Smooth muscle cell (in vitro differentiated cells): ENCODE results near the gene SART1. TPM values are rescaled to one million over a fixed set of nuclear protein-coding genes. Genes with fewer than 3 reads are reported as not detected.

Experiments
- DNase-seq: peaks from one replicate; lab custom pipeline; 2025; ENCODE audit not compliant: unreplicated experiment; lab: John Stamatoyannopoulos, UW
- H2AFZ ChIP-seq: fragments of 200-600 bp; sonication (generic); 2 replicates; pipeline ENCODE4 v1.6.0; 2016; ENCODE audit warnings: antibody characterized with exemption, low read depth, mild to moderate bottlenecking
- H3F3A ChIP-seq: fragments of 200-600 bp; sonication (generic); 2 replicates; pipeline ENCODE4 v1.6.0; 2017; ENCODE audit warnings: antibody characterized with exemption, low read depth
- H3K27ac ChIP-seq: fragments of 200-600 bp; sonication (generic); 2 replicates; pipeline ENCODE4 v1.5.1; 2016; ENCODE audit warnings: low read depth, mild to moderate bottlenecking
- H3K27me3 ChIP-seq: fragments of 200-600 bp; sonication (generic); 2 replicates; pipeline ENCODE4 v1.6.1; 2016; ENCODE audit warnings: low read depth, mild to moderate bottlenecking
- H3K36me3 ChIP-seq: fragments of 200-600 bp; sonication (generic); 2 replicates; pipeline ENCODE4 v1.5.1; 2016; ENCODE audit warnings: low read depth
- H3K4me1 ChIP-seq: fragments of 200-600 bp; sonication (generic); 2 replicates; pipeline ENCODE4 v1.5.1; 2016; ENCODE audit warnings: low read depth
- H3K4me2 ChIP-seq: fragments of 200-600 bp; sonication (generic); 2 replicates; pipeline ENCODE4 v1.6.0; 2016; ENCODE audit warnings: mild to moderate bottlenecking
- H3K4me3 ChIP-seq: fragments of 200-600 bp; sonication (generic); 2 replicates; pipeline ENCODE4 v1.5.1; 2016; ENCODE audit warnings: mild to moderate bottlenecking
- H3K79me2 ChIP-seq: fragments of 200-600 bp; sonication (generic); 2 replicates; pipeline ENCODE4 v1.6.0; 2016; ENCODE audit warnings: low read depth, mild to moderate bottlenecking
- H3K9ac ChIP-seq: fragments of 200-600 bp; sonication (generic); 2 replicates; pipeline ENCODE4 v1.6.0; 2016; ENCODE audit warnings: low read depth
- H3K9me3 ChIP-seq: fragments of 200-600 bp; sonication (generic); replicated peaks from 2 replicates; pipeline ENCODE4 v1.5.1; 2016; ENCODE audit warnings: low read depth
- H4K20me1 ChIP-seq: fragments of 200-600 bp; sonication (generic); 2 replicates; pipeline ENCODE4 v1.6.0; 2016; ENCODE audit warnings: low read depth
- WGBS: methylation state at CpG from one replicate; pipeline ENCODE4 v1.1.7; 2016; ENCODE audit warnings: low lambda C conversion rate; 5-methylcytosine and 5-hydroxymethylcytosine counted together
- polyA plus RNA-seq: library from polyadenylated mRNA; unstranded; fragments of >200 nt; fragmentation: Nextera tagmentation; extraction: Ambion mirVana; gene quantifications from 2 replicates; pipeline ENCODE4 v1.2.1, GENCODE V29; 2016
- total RNA-seq: library from RNA; depleted of rRNA; stranded (reverse); fragments of >200 nt; gene quantifications from 2 replicates; pipeline ENCODE4 v1.2.3, GENCODE V29; 2014
- TF ChIP-seq, protein P1 (sequence below): fragments of 200-600 bp; sonication (generic); IDR thresholded peaks from 2 replicates; pipeline ENCODE4 v1.5.1; 2017; ENCODE audit warnings: borderline replicate concordance, mild to moderate bottlenecking, antibody characterized with exemption; ENCODE audit not compliant: insufficient read depth, poor library complexity, severe bottlenecking

Gene SART1
- total and polyA plus RNA-seq, 2 experiments from 2014 or later = 22.5 to 62.5 TPM

GRCh38 chr11:65915821-65916251 is 45.7 kb upstream of the SART1 start:
- H3K27me3 ChIP-seq = no peaks in the 10 kb centered on the region
- H3K9me3 ChIP-seq = no peaks in the 10 kb centered on the region
- H3K79me2 ChIP-seq = peaks cover 34% of the 10 kb centered on the region
- H3K9ac ChIP-seq = peak overlapping the region; percentile 98
- 4% methylated on average over 13 of the region's 13 CpGs for WGBS
- H4K20me1 ChIP-seq = peaks cover 6% of the 10 kb centered on the region
- H3K4me2 ChIP-seq = peak overlapping the region; percentile 93
- H3F3A ChIP-seq = peaks cover 26% of the 10 kb centered on the region
- TF ChIP-seq, protein P1, sequence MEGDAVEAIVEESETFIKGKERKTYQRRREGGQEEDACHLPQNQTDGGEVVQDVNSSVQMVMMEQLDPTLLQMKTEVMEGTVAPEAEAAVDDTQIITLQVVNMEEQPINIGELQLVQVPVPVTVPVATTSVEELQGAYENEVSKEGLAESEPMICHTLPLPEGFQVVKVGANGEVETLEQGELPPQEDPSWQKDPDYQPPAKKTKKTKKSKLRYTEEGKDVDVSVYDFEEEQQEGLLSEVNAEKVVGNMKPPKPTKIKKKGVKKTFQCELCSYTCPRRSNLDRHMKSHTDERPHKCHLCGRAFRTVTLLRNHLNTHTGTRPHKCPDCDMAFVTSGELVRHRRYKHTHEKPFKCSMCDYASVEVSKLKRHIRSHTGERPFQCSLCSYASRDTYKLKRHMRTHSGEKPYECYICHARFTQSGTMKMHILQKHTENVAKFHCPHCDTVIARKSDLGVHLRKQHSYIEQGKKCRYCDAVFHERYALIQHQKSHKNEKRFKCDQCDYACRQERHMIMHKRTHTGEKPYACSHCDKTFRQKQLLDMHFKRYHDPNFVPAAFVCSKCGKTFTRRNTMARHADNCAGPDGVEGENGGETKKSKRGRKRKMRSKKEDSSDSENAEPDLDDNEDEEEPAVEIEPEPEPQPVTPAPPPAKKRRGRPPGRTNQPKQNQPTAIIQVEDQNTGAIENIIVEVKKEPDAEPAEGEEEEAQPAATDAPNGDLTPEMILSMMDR = no peak
- peak overlapping the region; percentile 6 for H3K4me3 ChIP-seq
- H2AFZ ChIP-seq = no peak overlapping the region
- H3K27ac ChIP-seq = peak overlapping the region; percentile 97
- DNase-seq = peak; percentile 86
- H3K36me3 ChIP-seq = no peaks in the 10 kb centered on the region
- H3K4me1 ChIP-seq = peaks cover 19% of the 10 kb centered on the region

DNA sequence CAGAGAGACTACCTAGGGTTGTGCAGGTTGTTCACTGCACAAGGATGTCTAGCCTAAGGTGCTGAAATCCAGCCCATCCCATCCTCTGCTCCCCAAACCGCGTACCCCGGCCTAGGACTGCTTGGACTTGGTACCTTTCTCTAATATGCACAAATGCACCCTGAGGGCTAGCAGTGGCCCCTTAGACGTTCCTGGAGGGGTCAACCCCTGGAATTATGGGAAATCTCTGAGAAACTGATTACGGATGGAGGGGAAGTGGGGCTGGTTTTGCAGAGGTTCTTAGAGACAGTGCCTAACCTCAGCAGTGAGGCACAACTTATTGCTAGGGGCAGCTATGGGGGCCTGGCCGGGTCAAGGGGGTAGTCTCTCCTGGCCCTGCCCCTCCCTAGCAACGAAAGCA is 45.1 kb upstream of the SART1 start:
- peaks cover 34% of the 10 kb centered on the region for H3K79me2 ChIP-seq
- peak overlapping the region; percentile 97 for H3K27ac ChIP-seq
- H3K27me3 ChIP-seq = no peaks in the 10 kb centered on the region
- WGBS = 80% methylated on average over 7 of the region's 7 CpGs
- H2AFZ ChIP-seq = no peak overlapping the region
- peaks cover 6% of the 10 kb centered on the region for H4K20me1 ChIP-seq
- H3F3A ChIP-seq = peaks cover 26% of the 10 kb centered on the region
- DNase-seq = no peak
- TF ChIP-seq, protein P1 = no peak
- peak overlapping the region; percentile 93 for H3K4me2 ChIP-seq
- no peaks in the 10 kb centered on the region for H3K9me3 ChIP-seq
- peak overlapping the region; percentile 98 for H3K9ac ChIP-seq
- H3K36me3 ChIP-seq = no peaks in the 10 kb centered on the region
- H3K4me1 ChIP-seq = peaks cover 19% of the 10 kb centered on the region
- H3K4me3 ChIP-seq = peak overlapping the region; percentile 6

- H3F3A ChIP-seq = peaks cover 26% of the 10 kb centered on the region
- H3K36me3 ChIP-seq = no peaks in the 10 kb centered on the region
- TF ChIP-seq, protein P1 = no peak
- DNase-seq = no peak
- H3K9ac ChIP-seq = peak overlapping the region; percentile 98
- H3K27me3 ChIP-seq = no peaks in the 10 kb centered on the region
- H3K27ac ChIP-seq = peak overlapping the region; percentile 97
- WGBS = 98% methylated on average over 3 of the region's 3 CpGs
- peaks cover 6% of the 10 kb centered on the region for H4K20me1 ChIP-seq
- H3K79me2 ChIP-seq = peaks cover 34% of the 10 kb centered on the region
- no peak overlapping the region for H2AFZ ChIP-seq
- H3K4me1 ChIP-seq = peaks cover 19% of the 10 kb centered on the region
- no peak overlapping the region for H3K4me3 ChIP-seq
- no peaks in the 10 kb centered on the region for H3K9me3 ChIP-seq
- peak overlapping the region; percentile 93 for H3K4me2 ChIP-seq
These were observed 44.5 kb upstream of the SART1 start for GRCh38 chr11:65917077-65917433.
